Mesenchymal stem cell (in vitro differentiated cells and primary cell): ENCODE data around the gene TIMP2.

ENCODE experiments used
- DNase-seq: peaks from one replicate; pipeline ENCODE4 v3.0.0-alpha.2; 2013
- H2AFZ ChIP-seq: one replicate; pipeline ENCODE4 v1.6.1; 2013; ENCODE audit warnings: low read depth, mild to moderate bottlenecking, control low read depth, inconsistent platforms, low read length, moderate library complexity
- H2AK5ac ChIP-seq: 2 replicates; pipeline ENCODE4 v1.6.1; 2013; ENCODE audit warnings: low read length, moderate library complexity, mild to moderate bottlenecking, inconsistent platforms; ENCODE audit not compliant: severe bottlenecking
- H2BK120ac ChIP-seq: one replicate; pipeline ENCODE4 v1.6.1; 2013; ENCODE audit warnings: low read depth, mild to moderate bottlenecking, inconsistent platforms, low read length, moderate library complexity
- H2BK12ac ChIP-seq, 2 experiments: one replicate each; pipeline ENCODE4 v1.6.1; 2013; ENCODE audit warnings: inconsistent platforms in 2 of 2, low read length in 2 of 2, mild to moderate bottlenecking in 2 of 2, moderate library complexity in 2 of 2, control low read depth in 1 of 2
- H2BK15ac ChIP-seq: one replicate; pipeline ENCODE4 v1.6.1; 2013; ENCODE audit warnings: mild to moderate bottlenecking, low read depth, inconsistent platforms; ENCODE audit not compliant: poor library complexity, severe bottlenecking
- H2BK5ac ChIP-seq: 2 replicates; pipeline ENCODE4 v1.6.1; 2013; ENCODE audit warnings: low read depth, mild to moderate bottlenecking, low read length, control low read depth, inconsistent platforms; ENCODE audit not compliant: poor library complexity, severe bottlenecking
- H3K14ac ChIP-seq, 2 experiments: one replicate each; pipeline ENCODE4 v1.6.1; 2013; ENCODE audit warnings: inconsistent platforms in 2 of 2, low read length in 2 of 2, control low read depth in 1 of 2, mild to moderate bottlenecking in 1 of 2, moderate library complexity in 1 of 2
- H3K18ac ChIP-seq, 2 experiments: one replicate each; pipeline ENCODE4 v1.6.1; 2013; ENCODE audit warnings: inconsistent platforms in 2 of 2, low read length in 2 of 2, control low read depth in 1 of 2, low read depth in 1 of 2, mild to moderate bottlenecking in 1 of 2
- H3K23ac ChIP-seq, 2 experiments: one replicate each; pipeline ENCODE4 v1.6.1; 2013; ENCODE audit warnings: inconsistent platforms in 2 of 2, low read length in 2 of 2, mild to moderate bottlenecking in 2 of 2, moderate library complexity in 2 of 2, control low read depth in 1 of 2
- H3K27ac ChIP-seq: 2 replicates; pipeline ENCODE4 v1.5.1; 2013; ENCODE audit warnings: mild to moderate bottlenecking, moderate library complexity, low read length, control low read depth, inconsistent platforms; ENCODE audit not compliant: poor library complexity, severe bottlenecking
- H3K27me3 ChIP-seq, 2 experiments: 2 replicates each; pipeline versions ENCODE4 v1.6.1 to v1.7.0; 2013; ENCODE audit warnings: low read length in 2 of 2, mild to moderate bottlenecking in 2 of 2, moderate library complexity in 2 of 2, control low read depth in 1 of 2, inconsistent platforms in 1 of 2; ENCODE audit not compliant: control insufficient read depth in 1 of 2, insufficient read depth in 1 of 2
- H3K36me3 ChIP-seq, 2 experiments: 2 replicates each; pipeline versions ENCODE4 v1.6.1 to v1.7.0; 2013; ENCODE audit warnings: low read length in 2 of 2, control low read depth in 1 of 2, inconsistent platforms in 1 of 2, low read depth in 1 of 2, mild to moderate bottlenecking in 1 of 2; ENCODE audit not compliant: insufficient read depth in 2 of 2, control insufficient read depth in 1 of 2
- H3K4ac ChIP-seq, 2 experiments: one replicate each; pipeline ENCODE4 v1.6.1; 2013; ENCODE audit warnings: inconsistent platforms in 2 of 2, low read length in 2 of 2, mild to moderate bottlenecking in 2 of 2, moderate library complexity in 2 of 2, control low read depth in 1 of 2, low read depth in 1 of 2
- H3K4me1 ChIP-seq: 2 replicates; pipeline ENCODE4 v1.6.1; 2013; ENCODE audit warnings: low read depth, low read length, control low read depth; ENCODE audit not compliant: control insufficient read depth, insufficient read depth
- H3K4me2 ChIP-seq: 2 replicates; pipeline ENCODE4 v1.6.1; 2013; ENCODE audit warnings: low read length, mild to moderate bottlenecking, inconsistent platforms; ENCODE audit not compliant: poor library complexity, severe bottlenecking
- H3K4me3 ChIP-seq, 2 experiments: 2 replicates each; pipeline versions ENCODE4 v1.5.1 to v1.7.0; 2013; ENCODE audit warnings: low read length in 2 of 2, mild to moderate bottlenecking in 2 of 2, control low read depth in 1 of 2, low read depth in 1 of 2; ENCODE audit not compliant: insufficient read depth in 1 of 2
- H3K79me1 ChIP-seq: replicated peaks from 2 replicates; pipeline ENCODE4 v1.6.1; 2013; ENCODE audit warnings: mild to moderate bottlenecking, control low read depth, low read length, inconsistent platforms; ENCODE audit not compliant: poor library complexity, severe bottlenecking
- H3K9ac ChIP-seq: 2 replicates; pipeline ENCODE4 v1.7.0; 2013; ENCODE audit warnings: mild to moderate bottlenecking, low read length, moderate library complexity
- H3K9me3 ChIP-seq: 2 replicates; pipeline ENCODE4 v1.7.0; 2013; ENCODE audit warnings: mild to moderate bottlenecking, low read length; ENCODE audit not compliant: control insufficient read depth
- H4K8ac ChIP-seq: one replicate; pipeline ENCODE4 v1.6.1; 2013; ENCODE audit warnings: inconsistent platforms, mild to moderate bottlenecking, low read length, moderate library complexity
- H4K91ac ChIP-seq: one replicate; pipeline ENCODE4 v1.6.1; 2013; ENCODE audit warnings: mild to moderate bottlenecking, low read length, inconsistent platforms
- WGBS: methylation state at CpG from one replicate; pipeline ENCODE4 v1.1.7; 2013; ENCODE audit warnings: mixed read lengths; 5-methylcytosine and 5-hydroxymethylcytosine counted together

The TIMP2 gene

DNA sequence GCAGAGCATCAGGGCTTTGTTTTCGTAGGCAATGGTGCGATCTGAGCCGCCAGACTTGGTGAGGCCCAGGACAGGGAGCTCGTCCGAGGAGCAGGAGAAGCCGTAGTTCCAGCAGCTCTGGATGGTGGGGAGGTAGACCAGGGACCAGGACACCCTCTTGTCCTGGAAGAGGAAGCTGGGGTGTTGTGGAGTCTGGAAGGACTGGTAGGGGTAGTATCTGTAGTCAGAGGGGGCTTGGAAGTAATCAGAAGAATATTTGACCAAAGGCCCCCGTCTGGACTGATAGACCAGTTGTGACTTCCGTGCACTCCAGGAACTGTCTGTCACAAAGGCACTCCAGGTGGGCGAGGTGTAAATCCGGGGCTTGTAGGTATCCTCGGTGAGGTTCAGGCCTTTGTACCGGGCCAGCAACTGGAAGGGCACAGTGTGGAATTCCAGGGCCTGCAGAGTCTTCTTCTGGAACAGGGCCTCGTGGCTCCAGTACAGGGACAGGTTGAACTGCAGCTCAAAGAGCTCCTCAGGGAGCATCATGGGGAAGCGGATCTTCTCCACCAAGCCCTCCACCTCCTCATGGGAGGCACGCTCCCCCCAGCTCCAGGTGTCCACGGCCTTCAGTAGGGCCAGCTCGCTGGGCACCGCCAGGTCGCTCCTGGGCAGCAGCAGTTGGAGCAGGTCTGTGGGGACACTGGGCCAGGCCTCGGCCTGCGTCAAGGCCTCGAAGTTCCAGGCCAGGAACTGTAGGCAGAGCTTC lies 46.7 kb upstream of the TIMP2 start:
- Histone ChIP-seq H2AK5ac (no peak overlapping the region), H4K91ac (peak overlapping the region; percentile 19), H2BK12ac (no peak overlapping the region), H3K27me3 (no peaks in the 10 kb centered on the region), H4K8ac (peak overlapping the region; percentile 83), H3K9me3 (no peaks in the 10 kb centered on the region), H2BK5ac (no peak overlapping the region), H3K23ac (no peak overlapping the region), H3K4me2 (no peak overlapping the region), H2BK120ac (no peak overlapping the region), H3K9ac (peak overlapping the region; percentile 58), H3K27ac (no peak overlapping the region), H2AFZ (no peak overlapping the region), H3K36me3 (peaks cover 70 to 85% of the 10 kb centered on the region in 2 experiments), H3K4me3 (no peak overlapping the region), H3K4ac (peak overlapping the region in 1 of 2 experiments; percentile 61), H3K18ac (no peak overlapping the region), H3K4me1 (peaks cover 42% of the 10 kb centered on the region), H2BK15ac (no peak overlapping the region), H3K79me1 (peaks cover 40% of the 10 kb centered on the region), H3K14ac (no peak overlapping the region)
- no peak for DNase-seq
- WGBS = 88% methylated on average over 22 of the region's 22 CpGs

GRCh38 chr17:78970834-78971755 lies 45.9 kb upstream of the TIMP2 start:
- H2AK5ac ChIP-seq = no peak overlapping the region
- H2BK5ac ChIP-seq = no peak overlapping the region
- peak overlapping the region in 1 of 2 experiments; percentile 61 for H3K4ac ChIP-seq
- peak overlapping the region in 1 of 2 experiments; percentile 87 for H3K14ac ChIP-seq
- peak overlapping the region; percentile 68 to 85 for H2BK12ac ChIP-seq
- H3K27me3 ChIP-seq = no peaks in the 10 kb centered on the region
- WGBS = 56% methylated on average over 32 of the region's 33 CpGs
- H3K4me2 ChIP-seq = no peak overlapping the region
- H2AFZ ChIP-seq = no peak overlapping the region
- peaks cover 31% of the 10 kb centered on the region for H3K79me1 ChIP-seq
- H3K18ac ChIP-seq = peak overlapping the region in 1 of 2 experiments; percentile 43
- H3K27ac ChIP-seq = no peak overlapping the region
- no peak overlapping the region for H3K23ac ChIP-seq
- H3K4me1 ChIP-seq = peaks cover 34% of the 10 kb centered on the region
- peak overlapping the region; percentile 83 for H4K8ac ChIP-seq
- H4K91ac ChIP-seq = peak overlapping the region; percentile 52
- H3K36me3 ChIP-seq = peaks cover 72 to 83% of the 10 kb centered on the region in 2 experiments
- no peaks in the 10 kb centered on the region for H3K9me3 ChIP-seq
- peak overlapping the region; percentile 58 for H3K9ac ChIP-seq
- no peak overlapping the region for H3K4me3 ChIP-seq
- H2BK15ac ChIP-seq = no peak overlapping the region
- DNase-seq = peak; percentile 76
- no peak overlapping the region for H2BK120ac ChIP-seq

GRCh38 chr17:78969865-78970264 lies 44.7 kb upstream of the TIMP2 start:
- H4K91ac ChIP-seq = no peak overlapping the region
- peaks cover 76% of the 10 kb centered on the region in 2 experiments for H3K36me3 ChIP-seq
- H2BK5ac ChIP-seq = no peak overlapping the region
- no peak overlapping the region for H2BK15ac ChIP-seq
- H3K14ac ChIP-seq = no peak overlapping the region
- H3K27ac ChIP-seq = no peak overlapping the region
- no peak overlapping the region for H2BK12ac ChIP-seq
- no peaks in the 10 kb centered on the region for H3K27me3 ChIP-seq
- no peak overlapping the region for H2AK5ac ChIP-seq
- H3K79me1 ChIP-seq = peaks cover 30% of the 10 kb centered on the region
- H3K4me2 ChIP-seq = no peak overlapping the region
- no peak overlapping the region for H3K9ac ChIP-seq
- no peak overlapping the region for H4K8ac ChIP-seq
- 95% methylated on average over 8 of the region's 9 CpGs for WGBS
- H2BK120ac ChIP-seq = no peak overlapping the region
- no peaks in the 10 kb centered on the region for H3K9me3 ChIP-seq
- H3K18ac ChIP-seq = no peak overlapping the region
- H3K4me3 ChIP-seq = no peak overlapping the region
- H2AFZ ChIP-seq = no peak overlapping the region
- DNase-seq = no peak
- no peak overlapping the region for H3K4ac ChIP-seq
- H3K23ac ChIP-seq = no peak overlapping the region
- peaks cover 30% of the 10 kb centered on the region for H3K4me1 ChIP-seq

DNA sequence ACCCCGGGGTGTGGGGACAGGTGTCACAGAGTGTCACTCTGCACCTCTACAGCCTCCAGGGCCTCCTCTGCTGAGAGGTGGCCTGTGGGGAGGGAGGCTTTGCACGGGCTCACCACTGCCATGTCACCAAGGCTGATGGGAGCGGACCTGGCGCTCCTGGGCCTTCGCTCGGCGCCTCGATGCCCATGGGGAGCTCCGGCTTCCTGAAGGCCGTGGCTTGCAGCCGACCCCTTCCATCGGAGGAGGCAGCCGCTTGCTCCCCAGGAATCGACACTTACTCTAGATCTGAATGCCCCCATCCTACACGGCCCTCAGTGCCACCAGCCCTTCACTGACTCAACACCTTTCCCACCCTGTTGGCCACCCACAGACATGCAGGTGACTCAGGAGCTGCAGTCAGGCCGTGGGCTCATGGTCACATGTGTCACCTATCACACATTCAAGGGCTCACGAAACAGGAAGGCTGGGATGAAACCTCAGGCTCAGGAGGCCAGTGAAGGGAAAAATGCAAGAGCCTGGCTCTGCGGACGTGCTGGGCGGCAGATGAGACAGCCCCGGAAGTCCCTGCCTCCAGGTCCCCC lies 42.7 kb upstream of the TIMP2 start:
- Histone ChIP-seq H2AFZ (no peak overlapping the region), H3K9me3 (no peaks in the 10 kb centered on the region), H3K4me3 (no peak overlapping the region), H3K9ac (no peak overlapping the region), H2BK5ac (no peak overlapping the region), H3K27me3 (no peaks in the 10 kb centered on the region), H2BK120ac (no peak overlapping the region), H3K27ac (no peak overlapping the region), H2AK5ac (no peak overlapping the region), H2BK15ac (no peak overlapping the region), H2BK12ac (no peak overlapping the region), H3K4me2 (no peak overlapping the region), H3K18ac (no peak overlapping the region), H3K23ac (no peak overlapping the region), H3K36me3 (peaks cover 61 to 66% of the 10 kb centered on the region in 2 experiments), H4K91ac (no peak overlapping the region), H4K8ac (no peak overlapping the region), H3K4me1 (peaks cover 15% of the 10 kb centered on the region), H3K79me1 (peaks cover 23% of the 10 kb centered on the region), H3K14ac (no peak overlapping the region), H3K4ac (no peak overlapping the region)
- WGBS = 87% methylated on average over 21 of the region's 21 CpGs
- DNase-seq = no peak
